Measurements from ENCODE around the gene DTNB.

GRCh38 chr2:25548601-25549000 is 124.8 kb downstream of the DTNB start:
- TF ChIP-seq CTCF (IDR thresholded peaks at IDR 0.05) (no peak), POLR2A (IDR thresholded peaks at IDR 0.05) (no peak)

All from uterus (tissue), 2 donors.